Measurements from ENCODE around the gene TNNC1.

TNNC1 gene

GRCh38 chr3:52483577-52484381 is 29.9 kb upstream of the TNNC1 start:
- DNase-seq = no peak

GRCh38 chr3:52483081-52483480 is 29.2 kb upstream of the TNNC1 start:
- no peak for DNase-seq

- DNase-seq = no peak
Observed at GRCh38 chr3:52481819-52482521, 28.1 kb upstream of the TNNC1 start.

GRCh38 chr3:52480768-52481715 is 27.2 kb upstream of the TNNC1 start:
- no peak for DNase-seq

- no peak for DNase-seq
Observed at GRCh38 chr3:52479877-52480575, 26.2 kb upstream of the TNNC1 start.

GRCh38 chr3:52479037-52479876 is 25.4 kb upstream of the TNNC1 start:
- DNase-seq = no peak

- no peak for DNase-seq
Observed at GRCh38 chr3:52477796-52478095, 23.9 kb upstream of the TNNC1 start.

- DNase-seq = no peak
Observed at GRCh38 chr3:52477076-52477795, 23.4 kb upstream of the TNNC1 start.

GRCh38 chr3:52473026-52473425 is 19.2 kb upstream of the TNNC1 start:
- peak; percentile 35 for DNase-seq

- DNase-seq = no peak
Observed at GRCh38 chr3:52472239-52473000, 18.6 kb upstream of the TNNC1 start.

- DNase-seq = peak; percentile 84
Observed at GRCh38 chr3:52471371-52472238, 17.8 kb upstream of the TNNC1 start.

GRCh38 chr3:52470920-52471319 is 17.1 kb upstream of the TNNC1 start:
- DNase-seq = no peak

GRCh38 chr3:52469001-52469400 is 15.2 kb upstream of the TNNC1 start:
- no peak for DNase-seq

GRCh38 chr3:52468336-52468735 is 14.5 kb upstream of the TNNC1 start:
- DNase-seq = no peak

- DNase-seq = peak; percentile 46
Observed at GRCh38 chr3:52463416-52463815, 9.6 kb upstream of the TNNC1 start.

GRCh38 chr3:52461874-52462273 is 8.0 kb upstream of the TNNC1 start:
- DNase-seq = no peak

- DNase-seq = no peak
Observed at GRCh38 chr3:52458770-52459545, 5.1 kb upstream of the TNNC1 start.

GRCh38 chr3:52458031-52458760 is 4.4 kb upstream of the TNNC1 start:
- DNase-seq = no peak
